Measurements from ENCODE around the gene PSMB10. TPM values are rescaled to one million over a fixed set of nuclear protein-coding genes. Genes with fewer than 3 reads are reported as not detected.

The PSMB10 gene
- total and polyA plus RNA-seq, 2 donors (not counting 3 experiments of a cell fraction or from before 2014, with no cell fraction given): 40.8 to 54.7 TPM

- Histone ChIP-seq H3K4me2 (ENCODE audit: insufficient read depth, low read length) (no peak overlapping the region), H3K9me1 (replicated peaks; ENCODE audit: control insufficient read depth, extremely low read depth, insufficient read depth, low read length) (no peaks in the 10 kb centered on the region), H3K4me3 (replicated peaks in 1 of 3; ENCODE audit: insufficient read depth in 1 of 3, low read depth in 1 of 3, low read length in 3 of 3) (no peak overlapping the region), H3K36me3 (ENCODE audit: control insufficient read depth in 2 of 2, extremely low read depth in 1 of 2, insufficient read depth in 2 of 2, low read length in 2 of 2) (peaks cover 0 to 14% of the 10 kb centered on the region in 2 experiments), H3K79me2 (ENCODE audit: control insufficient read depth, insufficient read depth, low read length) (no peaks in the 10 kb centered on the region), H3K9ac (replicated peaks; ENCODE audit: extremely low read depth, insufficient read depth, low read length) (no peak overlapping the region), H3K27ac (ENCODE audit: insufficient read depth, low read depth, low read length) (no peak overlapping the region), H3K27me3 (ENCODE audit: control insufficient read depth in 2 of 2, insufficient read depth in 2 of 2, low read length in 2 of 2) (no peaks in the 10 kb centered on the region), H3K4me1 (ENCODE audit: control insufficient read depth, extremely low read depth, insufficient read depth, low read length) (no peaks in the 10 kb centered on the region), H4K20me1 (replicated peaks; ENCODE audit: control insufficient read depth, extremely low read depth, insufficient read depth, low read length) (no peaks in the 10 kb centered on the region), H2AFZ (ENCODE audit: low read depth, low read length) (no peak overlapping the region), H3K9me3 (replicated peaks; ENCODE audit: control insufficient read depth, insufficient read depth, low read length) (no peaks in the 10 kb centered on the region)
- no TSS peak for BruUV-seq (replicated peaks)
- no peak for TF ChIP-seq MYC (IDR thresholded peaks at IDR 0.05; ENCODE audit: low read depth, low read length)
- no peak for TF ChIP-seq EZH2 (IDR thresholded peaks at IDR 0.05; ENCODE audit: borderline replicate concordance, low read depth, low read length, severe bottlenecking)
- no peak for TF ChIP-seq GATA2 (IDR thresholded peaks at IDR 0.05; ENCODE audit: insufficient read depth, insufficient read length, low read depth, low read length)
- TF ChIP-seq CTCF (IDR thresholded peaks at IDR 0.05; ENCODE audit: extremely low read depth in 1 of 2, insufficient read depth in 1 of 2, low read depth in 1 of 2, low read length in 2 of 2): no peak
- TF ChIP-seq MAX (IDR thresholded peaks at IDR 0.05; ENCODE audit: insufficient read depth, insufficient read length): no peak
- peak; percentile 62 for TF ChIP-seq JUN (IDR thresholded peaks at IDR 0.05; ENCODE audit: borderline replicate concordance, insufficient read depth, insufficient read length, low read depth)
- TF ChIP-seq FOS (IDR thresholded peaks at IDR 0.05; ENCODE audit: borderline replicate concordance, insufficient read depth, low read length): no peak
- ChIA-PET POLR2A (no interaction called here), CTCF (interaction anchor here (0.8 to 1.7 kb wide), 4 partner anchors 34 to 397 kb away, joined by 3 to 6 read pairs (median 4); no protein-coding TSS in a partner anchor)
- FAIRE-seq (no peak), DNase-seq (ENCODE audit: low read depth, low spot score) (no peak)
- dilution Hi-C loops (cut with MboI; ENCODE audit: extremely low pct_ligation_motif_present, low sequenced_read_pairs): loop anchor here (25.0 kb wide), 1 partner anchor 231 kb away; no protein-coding TSS in a partner anchor
- intact Hi-C loops (cut with micrococcal nuclease): no loop called here
Measured at GRCh38 chr16:67917852-67918236, 18.8 kb downstream of the PSMB10 start.

Data from endothelial cell of umbilical vein (primary cell).